ENCODE measurements around the gene MAVS. TPM values are rescaled to one million over a fixed set of nuclear protein-coding genes. Genes with fewer than 3 reads are reported as not detected.
"Not testable (repeated sequence)": the region's sequence is repeated elsewhere in the genome, so short reads cannot be mapped to it uniquely, and the experiment has no call there.

The MAVS gene
- polyA plus RNA-seq, 1 of the 3 experiments (the other 2 are of a cell fraction) = 9.1 TPM

- Histone ChIP-seq H3K9ac (no peak overlapping the region), H3K9me3 (no peaks in the 10 kb centered on the region), H3K4me1 (ENCODE audit: control insufficient read depth in 1 of 2, insufficient read depth in 2 of 2, low read depth in 1 of 2, low read length in 1 of 2) (peaks cover 0 to 2% of the 10 kb centered on the region in 2 experiments; a peak in 1 of 4 replicates), H3K79me2 (ENCODE audit: insufficient read depth) (peaks cover 32% of the 10 kb centered on the region; the same call in 1 of the 2 replicates), H3K4me2 (no peak overlapping the region), H2AFZ (ENCODE audit: low read depth) (no peak overlapping the region), H4K20me1 (ENCODE audit: insufficient read depth) (no peaks in the 10 kb centered on the region; the same call in 1 of the 2 replicates), H3K36me3 (replicated peaks in 1 of 2; ENCODE audit: control insufficient read depth in 1 of 2, insufficient read depth in 2 of 2, low read length in 1 of 2) (peaks cover 6 to 25% of the 10 kb centered on the region in 2 experiments), H3K4me3 (ENCODE audit: low read depth in 2 of 2, low read length in 1 of 2) (no peak overlapping the region), H3F3A (replicated peaks; ENCODE audit: insufficient read depth) (peaks cover 6% of the 10 kb centered on the region), H3K9me2 (no peaks in the 10 kb centered on the region), H3K27me3 (ENCODE audit: insufficient read depth) (no peaks in the 10 kb centered on the region), H3K27ac (ENCODE audit: low read depth in 2 of 2, low read length in 1 of 2) (no peak overlapping the region)
- no peak for DNase-seq
- TF ChIP-seq CTCF (IDR thresholded peaks at IDR 0.05) (no peak), NRF1 (IDR thresholded peaks at IDR 0.05; ENCODE audit: low read depth, low read length) (no peak), SIN3A (IDR thresholded peaks at IDR 0.05; ENCODE audit: borderline replicate concordance, low read depth, low read length) (no peak), TAF1 (IDR thresholded peaks at IDR 0.05; ENCODE audit: borderline replicate concordance, low read depth, low read length) (no peak), IRF3 (IDR thresholded peaks at IDR 0.05; ENCODE audit: low read depth, low read length) (no peak), FOXM1 (IDR thresholded peaks at IDR 0.05; ENCODE audit: low read depth) (no peak), TEAD4 (IDR thresholded peaks at IDR 0.05; ENCODE audit: borderline replicate concordance, insufficient read depth) (no peak), CHD2 (IDR thresholded peaks at IDR 0.05; ENCODE audit: low read length, partially characterized antibody) (no peak), RCOR1 (IDR thresholded peaks at IDR 0.05; ENCODE audit: low read length) (no peak), GATA2 (CRISPR knock-in tag; IDR thresholded peaks at IDR 0.05) (no peak), ZBTB33 (IDR thresholded peaks at IDR 0.05; ENCODE audit: borderline replicate concordance, low read depth) (no peak), JUND (IDR thresholded peaks at IDR 0.05) (no peak), GABPA (IDR thresholded peaks at IDR 0.05; ENCODE audit: low read depth) (no peak), RXRA (IDR thresholded peaks at IDR 0.05; ENCODE audit: borderline replicate concordance, low read depth) (no peak), RAD21 (IDR thresholded peaks at IDR 0.05; ENCODE audit: low read length) (no peak), EZH2phosphoT487 (IDR thresholded peaks at IDR 0.05; ENCODE audit: borderline replicate concordance, low read depth) (no peak), MXI1 (IDR thresholded peaks at IDR 0.05; ENCODE audit: low read depth, low read length) (no peak), REST (IDR thresholded peaks at IDR 0.05; ENCODE audit: low read depth, low read length) (no peak)
- CTCF ChIA-PET = interaction anchor here (1.1 to 2.3 kb wide), 4 partner anchors 9 to 22 kb away, joined by 3 to 14 read pairs (median 4); no protein-coding TSS in a partner anchor
- POLR2A ChIA-PET = no interaction called here
Observed at GRCh38 chr20:3876676-3877075, 30.0 kb downstream of the MAVS start.

GRCh38 chr20:3878921-3879274, 32.3 kb downstream of the MAVS start:
- H3K27me3 ChIP-seq (ENCODE audit: insufficient read depth); H3F3A ChIP-seq (replicated peaks; ENCODE audit: insufficient read depth); H3K4me1 ChIP-seq (ENCODE audit: control insufficient read depth in 1 of 2, insufficient read depth in 2 of 2, low read depth in 1 of 2, low read length in 1 of 2); H3K4me2 ChIP-seq; H3K9me3 ChIP-seq; H3K27ac ChIP-seq (ENCODE audit: low read depth in 2 of 2, low read length in 1 of 2); H3K9ac ChIP-seq; H3K9me2 ChIP-seq; DNase-seq; POLR2A ChIA-PET; H4K20me1 ChIP-seq (ENCODE audit: insufficient read depth); H3K4me3 ChIP-seq (ENCODE audit: low read depth in 2 of 2, low read length in 1 of 2); H2AFZ ChIP-seq (ENCODE audit: low read depth): not testable (repeated sequence)
- Histone ChIP-seq H3K79me2 (ENCODE audit: insufficient read depth) (peaks cover 20% of the 10 kb centered on the region; the same call in 1 of the 2 replicates), H3K36me3 (replicated peaks in 1 of 2; ENCODE audit: control insufficient read depth in 1 of 2, insufficient read depth in 2 of 2, low read length in 1 of 2) (peaks cover 2 to 17% of the 10 kb centered on the region in 2 experiments)
- CTCF ChIA-PET = interaction anchor here (0.8 kb wide), 1 partner anchor 13 kb away, joined by 3 read pairs; no protein-coding TSS in a partner anchor
- 97% methylated on average over 4 of the region's 4 CpGs for WGBS (ENCODE audit: low lambda C conversion rate)

Data from SK-N-SH (cell line).